Iris pigment epithelial cell (primary cell): ENCODE measurements around the gene TRNT1.

Experiments
- DNase-seq: peaks from one replicate; pipeline ENCODE4 v3.0.0-alpha.2; 2011; ENCODE audit warnings: low read depth

TRNT1 gene

GRCh38 chr3:3126477-3127431, at the start of gene TRNT1:
TRNT1 (plus strand) TSS chr3:3126940; CDS start chr3:3129041, 2,101 bp downstream.
- DNase-seq: peak; percentile 95

GRCh38 chr3:3080309-3080708, 46.4 kb upstream of the TRNT1 start:
- DNase-seq: no peak

- no peak for DNase-seq
Observed at GRCh38 chr3:3081381-3082233, 45.1 kb upstream of the TRNT1 start.

GRCh38 chr3:3082234-3082924, 44.4 kb upstream of the TRNT1 start:
- DNase-seq: no peak

- DNase-seq: no peak
Observed at GRCh38 chr3:3084890-3085289, 41.9 kb upstream of the TRNT1 start.

- no peak for DNase-seq
Observed at GRCh38 chr3:3085782-3086181, 41.0 kb upstream of the TRNT1 start.

- DNase-seq: no peak
Observed at GRCh38 chr3:3086239-3086638, 40.5 kb upstream of the TRNT1 start.

GRCh38 chr3:3087279-3087678, 39.5 kb upstream of the TRNT1 start:
- no peak for DNase-seq

- DNase-seq: no peak
Observed at GRCh38 chr3:3087716-3088465, 38.8 kb upstream of the TRNT1 start.

GRCh38 chr3:3089017-3089416, 37.7 kb upstream of the TRNT1 start:
- DNase-seq: no peak

- no peak for DNase-seq
Observed at GRCh38 chr3:3097958-3098357, 28.8 kb upstream of the TRNT1 start.

GRCh38 chr3:3101660-3102458, 24.9 kb upstream of the TRNT1 start:
- DNase-seq: no peak

- no peak for DNase-seq
Observed at GRCh38 chr3:3102751-3103150, 24.0 kb upstream of the TRNT1 start.

GRCh38 chr3:3105246-3105645, 21.5 kb upstream of the TRNT1 start:
- no peak for DNase-seq

- no peak for DNase-seq
Observed at GRCh38 chr3:3105815-3106214, 20.9 kb upstream of the TRNT1 start.

- DNase-seq: no peak
Observed at GRCh38 chr3:3107181-3107580, 19.6 kb upstream of the TRNT1 start.

GRCh38 chr3:3107858-3108257, 18.9 kb upstream of the TRNT1 start:
- DNase-seq: no peak

- no peak for DNase-seq
Observed at GRCh38 chr3:3109407-3110298, 17.1 kb upstream of the TRNT1 start.

- DNase-seq: no peak
Observed at GRCh38 chr3:3110299-3110630, 16.5 kb upstream of the TRNT1 start, which contains the start of gene IL5RA. IL5RA (minus strand) TSS chr3:3110374; CDS start chr3:3104984, 5,390 bp downstream.
